H9 (cell line): Measurements from ENCODE around the gene SWAP70. TPM values are rescaled to one million over a fixed set of nuclear protein-coding genes. Genes with fewer than 3 reads are reported as not detected.

Experiments
- DNase-seq: peaks from one replicate; pipeline ENCODE4 v3.0.0-alpha.2; 2017
- H2AFZ ChIP-seq: one replicate; pipeline ENCODE4 v1.6.1; 2013; ENCODE audit warnings: mild to moderate bottlenecking, low read length, control low read depth, moderate library complexity
- H2AK5ac ChIP-seq: 2 replicates; pipeline ENCODE4 v1.6.1; 2013; ENCODE audit warnings: low read length, control low read depth, mixed read lengths; ENCODE audit not compliant: insufficient read length
- H2BK120ac ChIP-seq: one replicate; pipeline ENCODE4 v1.6.1; 2013; ENCODE audit warnings: low read depth, mild to moderate bottlenecking, low read length, control low read depth, inconsistent platforms; ENCODE audit not compliant: poor library complexity, severe bottlenecking
- H2BK12ac ChIP-seq: 2 replicates; pipeline ENCODE4 v1.6.1; 2013; ENCODE audit warnings: low read length, control low read depth, mixed read lengths, low read depth; ENCODE audit not compliant: insufficient read length
- H2BK15ac ChIP-seq: 2 replicates; pipeline ENCODE4 v1.6.1; 2013; ENCODE audit warnings: low read depth, low read length, control low read depth
- H2BK20ac ChIP-seq: one replicate; pipeline ENCODE4 v1.6.1; 2013; ENCODE audit warnings: low read depth, mild to moderate bottlenecking, low read length, control low read depth, inconsistent platforms; ENCODE audit not compliant: poor library complexity, severe bottlenecking
- H2BK5ac ChIP-seq: 2 replicates; pipeline ENCODE4 v1.6.1; 2013; ENCODE audit warnings: low read length, control low read depth, mixed read lengths; ENCODE audit not compliant: insufficient read length
- H3K14ac ChIP-seq: 2 replicates; pipeline ENCODE4 v1.6.1; 2013; ENCODE audit warnings: low read length, control low read depth; ENCODE audit not compliant: insufficient read depth
- H3K18ac ChIP-seq: 2 replicates; pipeline ENCODE4 v1.6.1; 2013; ENCODE audit warnings: low read depth, mild to moderate bottlenecking, mixed read lengths, low read length, control low read depth; ENCODE audit not compliant: insufficient read length
- H3K23ac ChIP-seq: 2 replicates; pipeline ENCODE4 v1.6.1; 2013; ENCODE audit warnings: low read length, control low read depth, mixed read lengths, low read depth; ENCODE audit not compliant: insufficient read length
- H3K23me2 ChIP-seq: 2 replicates; pipeline ENCODE4 v1.6.1; 2013; ENCODE audit warnings: low read depth, mild to moderate bottlenecking, mixed read lengths, low read length, control low read depth; ENCODE audit not compliant: insufficient read length, poor library complexity, severe bottlenecking
- H3K27ac ChIP-seq: 2 replicates; pipeline ENCODE4 v1.5.1; 2013; ENCODE audit warnings: low read length, control low read depth, mixed read lengths, low read depth; ENCODE audit not compliant: insufficient read length
- H3K27me3 ChIP-seq: 2 replicates; pipeline ENCODE4 v1.6.1; 2013; ENCODE audit warnings: low read length, control low read depth, inconsistent platforms; ENCODE audit not compliant: insufficient read depth
- H3K4ac ChIP-seq: 2 replicates; pipeline ENCODE4 v1.6.1; 2013; ENCODE audit warnings: low read depth, mild to moderate bottlenecking, control low read depth, inconsistent platforms, low read length, moderate library complexity
- H3K4me1 ChIP-seq: 2 replicates; pipeline ENCODE4 v1.6.1; 2013; ENCODE audit warnings: low read length, control low read depth, inconsistent platforms; ENCODE audit not compliant: insufficient read depth
- H3K4me2 ChIP-seq: 2 replicates; pipeline ENCODE4 v1.6.1; 2013; ENCODE audit warnings: low read length, control low read depth, mixed read lengths; ENCODE audit not compliant: insufficient read length, insufficient read depth
- H3K56ac ChIP-seq: 2 replicates; pipeline ENCODE4 v1.6.1; 2013; ENCODE audit warnings: low read depth, mild to moderate bottlenecking, mixed read lengths, low read length, control low read depth; ENCODE audit not compliant: insufficient read length
- H3K79me1 ChIP-seq: 2 replicates; pipeline ENCODE4 v1.6.1; 2013; ENCODE audit warnings: low read depth, mild to moderate bottlenecking, moderate library complexity, low read length, control low read depth, inconsistent platforms; ENCODE audit not compliant: insufficient read depth, poor library complexity, severe bottlenecking
- H3K79me2 ChIP-seq: 2 replicates; pipeline ENCODE4 v1.6.1; 2013; ENCODE audit warnings: low read length, control low read depth, inconsistent platforms; ENCODE audit not compliant: insufficient read depth
- H3K9ac ChIP-seq: 2 replicates; pipeline ENCODE4 v1.6.1; 2013; ENCODE audit warnings: low read length, control low read depth, mixed read lengths; ENCODE audit not compliant: insufficient read length; ENCODE audit errors: extremely low read depth
- H3K9me3 ChIP-seq: one replicate; pipeline ENCODE4 v1.6.1; 2013; ENCODE audit warnings: low read depth, low read length, inconsistent platforms; ENCODE audit not compliant: control insufficient read depth
- H3T11ph ChIP-seq: one replicate; pipeline ENCODE4 v1.6.1; 2013; ENCODE audit warnings: mild to moderate bottlenecking, low read length, control low read depth, inconsistent platforms
- H4K20me1 ChIP-seq: one replicate; pipeline ENCODE4 v1.6.1; 2013; ENCODE audit not compliant: control insufficient read depth, insufficient read length, insufficient read depth
- H4K5ac ChIP-seq: 2 replicates; pipeline ENCODE4 v1.6.1; 2013; ENCODE audit warnings: low read depth, mild to moderate bottlenecking, mixed read lengths, low read length, control low read depth; ENCODE audit not compliant: insufficient read length
- H4K8ac ChIP-seq: replicated peaks from 2 replicates; pipeline ENCODE4 v1.6.1; 2013; ENCODE audit warnings: low read length, control low read depth, mixed read lengths, low read depth; ENCODE audit not compliant: insufficient read length
- H4K91ac ChIP-seq: 2 replicates; pipeline ENCODE4 v1.6.1; 2013; ENCODE audit warnings: low read depth, mild to moderate bottlenecking, moderate library complexity, mixed read lengths, low read length, control low read depth; ENCODE audit not compliant: insufficient read length
- H3K27ac Mint-ChIP-seq, 3 experiments: 2 replicates in 2 of 3; 3 replicates in 1 of 3; pipeline ENCODE4 v1.8.0; 2020 to 2021; ENCODE audit warnings: mixed read lengths in 3 of 3, mild to moderate bottlenecking in 1 of 3, moderate library complexity in 1 of 3
- H3K27me3 Mint-ChIP-seq: 2 replicates; pipeline ENCODE4 v1.8.0; 2021; ENCODE audit warnings: low read depth, mild to moderate bottlenecking, moderate library complexity, mixed read lengths
- H3K36me3 Mint-ChIP-seq, 3 experiments: 2 replicates in 2 of 3; 3 replicates in 1 of 3; pipeline ENCODE4 v1.8.0; 2020 to 2021; ENCODE audit warnings: low read depth in 3 of 3, mixed read lengths in 3 of 3; ENCODE audit not compliant: insufficient read depth in 1 of 3
- H3K4me1 Mint-ChIP-seq, 2 experiments: 2 replicates each; pipeline ENCODE4 v1.8.0; 2020; ENCODE audit warnings: mixed read lengths in 2 of 2
- H3K4me3 Mint-ChIP-seq, 2 experiments: 2 replicates in 1 of 2; 3 replicates in 1 of 2; pipeline ENCODE4 v1.8.0; 2020 to 2021; ENCODE audit warnings: mild to moderate bottlenecking in 2 of 2, mixed read lengths in 2 of 2, moderate library complexity in 1 of 2
- H3K9me3 Mint-ChIP-seq, 2 experiments: 2 replicates in 1 of 2; 3 replicates in 1 of 2; pipeline ENCODE4 v1.8.0; 2020; ENCODE audit warnings: mild to moderate bottlenecking in 2 of 2, mixed read lengths in 2 of 2, moderate library complexity in 1 of 2
- WGBS: extraction: QIAGEN DNeasy Blood & Tissue Kit; methylation state at CpG from one replicate; pipeline ENCODE4 v1.1.7; 2013; ENCODE audit warnings: missing lambda C conversion rate, low lambda C conversion rate, mixed read lengths; ENCODE audit not compliant: insufficient read length; ENCODE audit errors: extremely low coverage; 5-methylcytosine and 5-hydroxymethylcytosine counted together
- total RNA-seq: library from RNA; stranded (reverse); gene quantifications from 2 replicates; pipeline ENCODE4 v1.2.1, GENCODE V29; 2021
- TF ChIP-seq, protein P1 (sequence below): fragments of 200-600 bp; sonication (generic); conservative IDR thresholded peaks from 3 replicates; pipeline ENCODE4 v1.8.0; 2021; ENCODE audit warnings: antibody characterized with exemption, mild to moderate bottlenecking

Gene SWAP70
- total RNA-seq, 1 experiment from 2014 or later = 34.4 TPM

DNA sequence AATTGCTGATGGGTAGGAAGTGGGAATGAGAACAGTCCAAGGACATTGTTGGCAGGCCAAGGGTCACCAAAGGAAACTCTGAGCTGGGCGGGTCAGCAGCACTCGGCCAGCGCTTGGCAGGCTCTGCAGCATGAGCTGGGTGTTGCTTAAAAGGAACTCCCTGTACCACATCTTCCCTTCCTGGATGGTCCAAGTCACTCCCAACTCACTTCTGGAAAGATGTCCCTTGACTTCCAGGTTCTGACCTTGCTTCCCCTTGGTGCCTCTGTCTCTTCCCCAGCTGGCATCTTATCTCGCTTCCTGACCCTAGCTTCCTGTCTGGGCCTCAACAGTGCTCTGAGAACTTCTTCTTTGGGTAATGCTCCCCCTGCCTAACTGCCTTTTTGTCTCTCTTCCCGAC is 24.8 kb upstream of the SWAP70 start:
- no peak overlapping the region for H3K56ac ChIP-seq
- H3K23me2 ChIP-seq = no peaks in the 10 kb centered on the region
- DNase-seq = no peak
- H4K8ac ChIP-seq = no peak overlapping the region
- H3K79me1 ChIP-seq = no peaks in the 10 kb centered on the region
- no peak overlapping the region for H2BK12ac ChIP-seq
- no peak overlapping the region for H4K91ac ChIP-seq
- H3K27me3 Mint-ChIP-seq = no peaks in the 10 kb centered on the region
- H3K4me1 Mint-ChIP-seq = no peaks in the 10 kb centered on the region
- no peak overlapping the region for H2BK15ac ChIP-seq
- H3K18ac ChIP-seq = no peak overlapping the region
- H3K4me1 ChIP-seq = no peaks in the 10 kb centered on the region
- H3K36me3 Mint-ChIP-seq = no peaks in the 10 kb centered on the region
- no peaks in the 10 kb centered on the region for H3K27me3 ChIP-seq
- no peak overlapping the region for H3K4ac ChIP-seq
- H3K4me3 Mint-ChIP-seq = no peak overlapping the region
- no peak overlapping the region for H2BK120ac ChIP-seq
- H3K9ac ChIP-seq = no peak overlapping the region
- no peak overlapping the region for H2BK5ac ChIP-seq
- TF ChIP-seq, protein P1, sequence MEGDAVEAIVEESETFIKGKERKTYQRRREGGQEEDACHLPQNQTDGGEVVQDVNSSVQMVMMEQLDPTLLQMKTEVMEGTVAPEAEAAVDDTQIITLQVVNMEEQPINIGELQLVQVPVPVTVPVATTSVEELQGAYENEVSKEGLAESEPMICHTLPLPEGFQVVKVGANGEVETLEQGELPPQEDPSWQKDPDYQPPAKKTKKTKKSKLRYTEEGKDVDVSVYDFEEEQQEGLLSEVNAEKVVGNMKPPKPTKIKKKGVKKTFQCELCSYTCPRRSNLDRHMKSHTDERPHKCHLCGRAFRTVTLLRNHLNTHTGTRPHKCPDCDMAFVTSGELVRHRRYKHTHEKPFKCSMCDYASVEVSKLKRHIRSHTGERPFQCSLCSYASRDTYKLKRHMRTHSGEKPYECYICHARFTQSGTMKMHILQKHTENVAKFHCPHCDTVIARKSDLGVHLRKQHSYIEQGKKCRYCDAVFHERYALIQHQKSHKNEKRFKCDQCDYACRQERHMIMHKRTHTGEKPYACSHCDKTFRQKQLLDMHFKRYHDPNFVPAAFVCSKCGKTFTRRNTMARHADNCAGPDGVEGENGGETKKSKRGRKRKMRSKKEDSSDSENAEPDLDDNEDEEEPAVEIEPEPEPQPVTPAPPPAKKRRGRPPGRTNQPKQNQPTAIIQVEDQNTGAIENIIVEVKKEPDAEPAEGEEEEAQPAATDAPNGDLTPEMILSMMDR = no peak
- H2AK5ac ChIP-seq = no peak overlapping the region
- H3K27ac Mint-ChIP-seq = no peak overlapping the region; a peak in 1 of 7 replicates
- H4K5ac ChIP-seq = no peak overlapping the region
- H3K9me3 ChIP-seq = no peaks in the 10 kb centered on the region
- no peak overlapping the region for H3T11ph ChIP-seq
- no peak overlapping the region for H3K27ac ChIP-seq
- H3K23ac ChIP-seq = no peak overlapping the region
- H3K14ac ChIP-seq = no peak overlapping the region
- no peak overlapping the region for H2AFZ ChIP-seq
- no peaks in the 10 kb centered on the region for H4K20me1 ChIP-seq
- no peaks in the 10 kb centered on the region for H3K9me3 Mint-ChIP-seq
- no CpG with 5 or more reads among the region's 5 CpGs for WGBS
- H2BK20ac ChIP-seq = no peak overlapping the region
- H3K79me2 ChIP-seq = no peaks in the 10 kb centered on the region
- no peak overlapping the region for H3K4me2 ChIP-seq
